ENCODE results near the gene PATZ1.
"Not testable (repeated sequence)": the region's sequence is repeated elsewhere in the genome, so short reads cannot be mapped to it uniquely, and the experiment has no call there.

Gene PATZ1

GRCh38 chr22:31321421-31321820, 24.7 kb downstream of the PATZ1 start:
- H3K79me2 ChIP-seq (ENCODE audit: insufficient read depth, low read depth): no peaks in the 10 kb centered on the region
- no peak overlapping the region for H3K4me2 ChIP-seq
- no peaks in the 10 kb centered on the region for H3K36me3 ChIP-seq (ENCODE audit: insufficient read depth)
- TF ChIP-seq CTCF (conservative IDR thresholded peaks at IDR 0.05; ENCODE audit: low read depth, low read length): no peak
- no peak overlapping the region for H3K4me3 ChIP-seq (IDR thresholded peaks at IDR 0.05; ENCODE audit: insufficient read depth, low read depth, low read length)
- no peaks in the 10 kb centered on the region for H3K4me1 ChIP-seq (ENCODE audit: low read depth, poor library complexity, severe bottlenecking)
- H3K9ac ChIP-seq: no peak overlapping the region
- H3K27ac ChIP-seq: no peak overlapping the region
- no peak overlapping the region for H2AFZ ChIP-seq (ENCODE audit: low read depth)
- H4K20me1 ChIP-seq (ENCODE audit: insufficient read depth): no peaks in the 10 kb centered on the region
- no peaks in the 10 kb centered on the region for H3K27me3 ChIP-seq (ENCODE audit: insufficient read depth, low read depth)

GRCh38 chr22:31314220-31314619, 31.9 kb downstream of the PATZ1 start:
- not testable (repeated sequence) for H4K20me1 ChIP-seq (ENCODE audit: insufficient read depth); H3K4me2 ChIP-seq; H2AFZ ChIP-seq (ENCODE audit: low read depth); H3K9ac ChIP-seq; H3K4me3 ChIP-seq (IDR thresholded peaks at IDR 0.05; ENCODE audit: insufficient read depth, low read depth, low read length); H3K27me3 ChIP-seq (ENCODE audit: insufficient read depth, low read depth); H3K36me3 ChIP-seq (ENCODE audit: insufficient read depth); H3K4me1 ChIP-seq (ENCODE audit: low read depth, poor library complexity, severe bottlenecking); H3K79me2 ChIP-seq (ENCODE audit: insufficient read depth, low read depth); H3K27ac ChIP-seq

- H3K27me3 ChIP-seq (ENCODE audit: insufficient read depth, low read depth): no peaks in the 10 kb centered on the region
- peak; percentile 88 for TF ChIP-seq CTCF (conservative IDR thresholded peaks at IDR 0.05; ENCODE audit: low read depth, low read length)
- H3K9ac ChIP-seq: no peak overlapping the region
- no peaks in the 10 kb centered on the region for H3K79me2 ChIP-seq (ENCODE audit: insufficient read depth, low read depth)
- no peaks in the 10 kb centered on the region for H3K36me3 ChIP-seq (ENCODE audit: insufficient read depth)
- no peak overlapping the region; the same call in 1 of the 2 replicates for H2AFZ ChIP-seq (ENCODE audit: low read depth)
- H3K27ac ChIP-seq: no peak overlapping the region
- no peaks in the 10 kb centered on the region for H4K20me1 ChIP-seq (ENCODE audit: insufficient read depth)
- no peak overlapping the region for H3K4me2 ChIP-seq
- no peaks in the 10 kb centered on the region for H3K4me1 ChIP-seq (ENCODE audit: low read depth, poor library complexity, severe bottlenecking)
- no peak overlapping the region for H3K4me3 ChIP-seq (IDR thresholded peaks at IDR 0.05; ENCODE audit: insufficient read depth, low read depth, low read length)
Observed at GRCh38 chr22:31313366-31314147, 32.6 kb downstream of the PATZ1 start.

- no peaks in the 10 kb centered on the region for H3K79me2 ChIP-seq (ENCODE audit: insufficient read depth, low read depth)
- H3K4me3 ChIP-seq (IDR thresholded peaks at IDR 0.05; ENCODE audit: insufficient read depth, low read depth, low read length): no peak overlapping the region
- no peak overlapping the region for H2AFZ ChIP-seq (ENCODE audit: low read depth)
- no peak overlapping the region for H3K9ac ChIP-seq
- no peaks in the 10 kb centered on the region for H4K20me1 ChIP-seq (ENCODE audit: insufficient read depth)
- H3K4me1 ChIP-seq (ENCODE audit: low read depth, poor library complexity, severe bottlenecking): no peaks in the 10 kb centered on the region
- no peak overlapping the region for H3K4me2 ChIP-seq
- H3K36me3 ChIP-seq (ENCODE audit: insufficient read depth): no peaks in the 10 kb centered on the region
- H3K27me3 ChIP-seq (ENCODE audit: insufficient read depth, low read depth): no peaks in the 10 kb centered on the region
- no peak overlapping the region for H3K27ac ChIP-seq
- no peak for TF ChIP-seq CTCF (conservative IDR thresholded peaks at IDR 0.05; ENCODE audit: low read depth, low read length)
Observed at GRCh38 chr22:31308181-31308580, 38.0 kb downstream of the PATZ1 start.

GRCh38 chr22:31305194-31305593, 41.0 kb downstream of the PATZ1 start:
- TF ChIP-seq CTCF (conservative IDR thresholded peaks at IDR 0.05; ENCODE audit: low read depth, low read length): no peak
- Histone ChIP-seq H3K79me2 (ENCODE audit: insufficient read depth, low read depth) (no peaks in the 10 kb centered on the region), H3K4me1 (ENCODE audit: low read depth, poor library complexity, severe bottlenecking) (no peaks in the 10 kb centered on the region), H3K4me3 (IDR thresholded peaks at IDR 0.05; ENCODE audit: insufficient read depth, low read depth, low read length) (no peak overlapping the region), H3K9ac (no peak overlapping the region), H3K4me2 (no peak overlapping the region), H4K20me1 (ENCODE audit: insufficient read depth) (no peaks in the 10 kb centered on the region), H2AFZ (ENCODE audit: low read depth) (no peak overlapping the region), H3K36me3 (ENCODE audit: insufficient read depth) (no peaks in the 10 kb centered on the region), H3K27me3 (ENCODE audit: insufficient read depth, low read depth) (no peaks in the 10 kb centered on the region), H3K27ac (no peak overlapping the region)
